GM12873 (cell line): Measurements from ENCODE around the gene YAE1.

Source experiments
- CTCF ChIP-seq: IDR thresholded peaks from 2 replicates; pipeline ENCODE4 v1.5.1; 2012; ENCODE audit warnings: low read depth, mild to moderate bottlenecking, moderate library complexity, low read length, control low read depth; ENCODE audit not compliant: insufficient read depth; ENCODE audit errors: missing control alignments

Gene YAE1

GRCh38 chr7:39606941-39607340 is 40.7 kb downstream of the YAE1 start:
- TF ChIP-seq CTCF = no peak

GRCh38 chr7:39607865-39608264 is 41.7 kb downstream of the YAE1 start:
- no peak for TF ChIP-seq CTCF

- TF ChIP-seq CTCF = no peak
Observed at GRCh38 chr7:39608278-39608677, 42.1 kb downstream of the YAE1 start.

GRCh38 chr7:39609113-39609934 is 43.1 kb downstream of the YAE1 start:
- no peak for TF ChIP-seq CTCF

- TF ChIP-seq CTCF = no peak
Observed at GRCh38 chr7:39609935-39610263, 43.7 kb downstream of the YAE1 start.

GRCh38 chr7:39613577-39613976 is 47.4 kb downstream of the YAE1 start:
- no peak for TF ChIP-seq CTCF

GRCh38 chr7:39614299-39614698 is 48.1 kb downstream of the YAE1 start:
- TF ChIP-seq CTCF = no peak
